Neural cell (in vitro differentiated cells): ENCODE results near the gene MISFA.

Source experiments
- CTCF ChIP-seq: fragments of 450-650 bp; IDR thresholded peaks from 2 replicates; pipeline ENCODE4 v1.5.1; 2014; ENCODE audit warnings: antibody characterized with exemption, mild to moderate bottlenecking, moderate library complexity; ENCODE audit not compliant: poor library complexity, severe bottlenecking
- EP300 ChIP-seq: fragments of 450-650 bp; conservative IDR thresholded peaks from 2 replicates; pipeline ENCODE4 v1.6.1; 2014; ENCODE audit warnings: antibody characterized with exemption, mild to moderate bottlenecking, moderate library complexity; ENCODE audit not compliant: poor library complexity, severe bottlenecking
- RAD21 ChIP-seq: fragments of 450-650 bp; conservative IDR thresholded peaks from 2 replicates; pipeline ENCODE4 v1.6.1; 2014; ENCODE audit warnings: antibody characterized with exemption, mild to moderate bottlenecking, moderate library complexity
- REST ChIP-seq: IDR thresholded peaks from 2 replicates; pipeline ENCODE4 v1.6.1; 2012; ENCODE audit warnings: borderline replicate concordance
- SMC3 ChIP-seq: fragments of 450-650 bp; conservative IDR thresholded peaks from 2 replicates; pipeline ENCODE4 v1.6.1; 2014; ENCODE audit warnings: antibody characterized with exemption, mild to moderate bottlenecking, moderate library complexity; ENCODE audit not compliant: poor library complexity

GRCh38 chr11:18563090-18563730 is 36.4 kb upstream of the MISFA start:
- no peak for TF ChIP-seq RAD21
- TF ChIP-seq CTCF: no peak
- TF ChIP-seq REST: no peak
- no peak for TF ChIP-seq SMC3
- no peak for TF ChIP-seq EP300
